Inflammatory macrophage (primary cell): ENCODE measurements around the gene TRAF3IP3.

Source experiments
- DNase-seq, 2 donors: peaks; one replicate each; pipeline ENCODE4 v3.0.0-alpha.2; 2020 to 2022

TRAF3IP3 gene

DNA sequence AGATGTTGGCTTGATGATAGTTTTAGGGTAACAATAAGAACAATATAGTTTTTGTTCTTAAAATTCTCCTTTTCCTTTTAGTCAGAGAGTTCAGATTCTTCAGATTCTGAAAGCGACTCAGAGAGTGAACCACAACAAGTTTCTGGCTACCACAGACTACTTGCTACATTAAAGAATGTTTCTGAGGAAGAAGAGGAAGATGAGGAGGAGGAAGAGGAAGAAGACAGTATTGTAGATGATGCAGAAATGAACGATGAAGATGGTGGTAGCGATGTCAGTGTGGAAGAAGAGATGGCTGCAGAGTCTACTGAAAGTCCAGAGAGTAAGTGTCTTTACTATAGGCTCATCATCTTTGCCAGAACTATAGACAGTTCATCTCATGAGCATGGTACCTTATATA, 74.9 kb downstream of the TRAF3IP3 start:
- no peak for DNase-seq

DNA sequence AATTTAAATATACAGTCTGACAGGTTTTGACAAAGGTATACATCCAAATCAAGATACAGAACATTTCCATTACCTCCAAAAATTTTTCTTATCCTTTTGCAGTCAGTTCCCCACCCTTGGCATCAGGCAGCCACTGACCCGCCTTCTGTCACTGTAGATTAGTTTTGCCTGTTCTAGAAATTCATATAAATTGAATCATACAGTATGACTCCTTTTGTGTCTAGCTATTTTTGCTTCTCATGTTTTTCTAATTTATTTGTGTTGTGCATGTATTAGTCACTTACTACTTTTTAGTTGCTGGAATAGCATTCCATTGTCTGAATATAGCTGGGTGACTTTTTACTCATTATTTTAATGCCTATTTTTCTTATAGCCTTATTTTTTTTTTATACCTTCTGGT, 75.8 kb downstream of the TRAF3IP3 start:
- no peak for DNase-seq
